Measurements from ENCODE around the gene CES2.

GRCh38 chr16:66961065-66961744 lies 25.9 kb downstream of the CES2 start, which contains the start of gene CES3:
- TF ChIP-seq CTCF (tag by site-specific recombination; IDR thresholded peaks at IDR 0.05): peak; percentile 95
- TF ChIP-seq ZNF548 (tag by site-specific recombination; IDR thresholded peaks at IDR 0.05): no peak

All from HEK293 (cell line).